HG02885 (cell line): ENCODE results near the gene COX6B2.

Source experiments
- ATAC-seq: cut with Tn5 transposase; IDR thresholded peaks from one replicate; pipeline ENCODE4 v1.9.1; 2021; ENCODE audit warnings: mild to moderate bottlenecking; ENCODE audit not compliant: unreplicated experiment, poor library complexity

COX6B2 gene

GRCh38 chr19:55383279-55384130, 29.0 kb upstream of the COX6B2 start:
- ATAC-seq = no peak

- ATAC-seq = no peak
These were observed 28.1 kb upstream of the COX6B2 start for GRCh38 chr19:55382522-55383054.

- no peak for ATAC-seq
These were observed 27.5 kb upstream of the COX6B2 start for GRCh38 chr19:55382013-55382412.

- no peak for ATAC-seq
These were observed 24.7 kb upstream of the COX6B2 start for GRCh38 chr19:55379174-55379573.

- ATAC-seq = no peak
These were observed 23.0 kb upstream of the COX6B2 start for GRCh38 chr19:55377356-55378131.

- ATAC-seq = no peak
These were observed 21.9 kb upstream of the COX6B2 start, which contains the start of gene TMEM190 for GRCh38 chr19:55376241-55376933. TSS of gene TMEM190 (plus strand) at chr19:55376826. CDS start at chr19:55376854, 28 bp downstream.

- no peak for ATAC-seq
These were observed 19.7 kb upstream of the COX6B2 start for GRCh38 chr19:55373993-55374757.

GRCh38 chr19:55373306-55373992, 18.9 kb upstream of the COX6B2 start:
- ATAC-seq = no peak

- ATAC-seq = no peak
These were observed 18.0 kb upstream of the COX6B2 start for GRCh38 chr19:55372316-55373081.

GRCh38 chr19:55370305-55370988, 15.9 kb upstream of the COX6B2 start, which contains the start of gene IL11:
TSS of gene IL11 (minus strand) at chr19:55370463. CDS start at chr19:55370310, 153 bp downstream.
- ATAC-seq = no peak

GRCh38 chr19:55369653-55370304, 15.3 kb upstream of the COX6B2 start:
- no peak for ATAC-seq

- no peak for ATAC-seq
These were observed 14.4 kb upstream of the COX6B2 start for GRCh38 chr19:55368701-55369563.

- no peak for ATAC-seq
These were observed 13.6 kb upstream of the COX6B2 start for GRCh38 chr19:55368106-55368505.

GRCh38 chr19:55366790-55367189, 12.3 kb upstream of the COX6B2 start:
- ATAC-seq = no peak

GRCh38 chr19:55365964-55366363, 11.4 kb upstream of the COX6B2 start:
- ATAC-seq = no peak

- ATAC-seq = no peak
These were observed 10.7 kb upstream of the COX6B2 start for GRCh38 chr19:55365245-55365644.
